Neural crest cell (in vitro differentiated cells): Measurements from ENCODE around the gene FIG4. TPM values are rescaled to one million over a fixed set of nuclear protein-coding genes. Genes with fewer than 3 reads are reported as not detected.
A peak's percentile ranks its signal among the peaks of the same experiment; 100 is the strongest.
"Not testable (repeated sequence)": the region's sequence is repeated elsewhere in the genome, so short reads cannot be mapped to it uniquely, and the experiment has no call there.

ENCODE experiments used
- DNase-seq: peaks from one replicate; pipeline ENCODE4 v3.0.0; 2021; ENCODE audit warnings: low read depth, mixed read lengths, low spot score
- H3K27ac Mint-ChIP-seq: one replicate; pipeline ENCODE4 v1.8.0; 2021; ENCODE audit warnings: mild to moderate bottlenecking, mixed read lengths; ENCODE audit not compliant: unreplicated experiment
- H3K27me3 Mint-ChIP-seq: 2 replicates; pipeline ENCODE4 v1.8.0; 2021; ENCODE audit warnings: low read depth, mild to moderate bottlenecking, mixed read lengths
- H3K36me3 Mint-ChIP-seq: 2 replicates; pipeline ENCODE4 v1.8.0; 2021; ENCODE audit warnings: low read depth, mild to moderate bottlenecking, mixed read lengths
- H3K4me1 Mint-ChIP-seq: 2 replicates; pipeline ENCODE4 v1.8.0; 2021; ENCODE audit warnings: mixed read lengths
- H3K4me3 Mint-ChIP-seq: one replicate; pipeline ENCODE4 v1.8.0; 2021; ENCODE audit warnings: mild to moderate bottlenecking, mixed read lengths
- H3K9me3 Mint-ChIP-seq: 2 replicates; pipeline ENCODE4 v1.8.0; 2021; ENCODE audit warnings: mixed read lengths
- total RNA-seq: library from RNA; stranded (reverse); gene quantifications from 2 replicates; pipeline ENCODE4 v1.2.1, GENCODE V29; 2021
- TF ChIP-seq, protein P1 (sequence below): fragments of 200-600 bp; sonication (generic); conservative IDR thresholded peaks from 2 replicates; pipeline ENCODE4 v1.5.0; 2021; ENCODE audit warnings: antibody characterized with exemption, mild to moderate bottlenecking

Gene FIG4
- total RNA-seq, 1 donor from 2014 or later = 12.7 TPM

- TF ChIP-seq, protein P1, sequence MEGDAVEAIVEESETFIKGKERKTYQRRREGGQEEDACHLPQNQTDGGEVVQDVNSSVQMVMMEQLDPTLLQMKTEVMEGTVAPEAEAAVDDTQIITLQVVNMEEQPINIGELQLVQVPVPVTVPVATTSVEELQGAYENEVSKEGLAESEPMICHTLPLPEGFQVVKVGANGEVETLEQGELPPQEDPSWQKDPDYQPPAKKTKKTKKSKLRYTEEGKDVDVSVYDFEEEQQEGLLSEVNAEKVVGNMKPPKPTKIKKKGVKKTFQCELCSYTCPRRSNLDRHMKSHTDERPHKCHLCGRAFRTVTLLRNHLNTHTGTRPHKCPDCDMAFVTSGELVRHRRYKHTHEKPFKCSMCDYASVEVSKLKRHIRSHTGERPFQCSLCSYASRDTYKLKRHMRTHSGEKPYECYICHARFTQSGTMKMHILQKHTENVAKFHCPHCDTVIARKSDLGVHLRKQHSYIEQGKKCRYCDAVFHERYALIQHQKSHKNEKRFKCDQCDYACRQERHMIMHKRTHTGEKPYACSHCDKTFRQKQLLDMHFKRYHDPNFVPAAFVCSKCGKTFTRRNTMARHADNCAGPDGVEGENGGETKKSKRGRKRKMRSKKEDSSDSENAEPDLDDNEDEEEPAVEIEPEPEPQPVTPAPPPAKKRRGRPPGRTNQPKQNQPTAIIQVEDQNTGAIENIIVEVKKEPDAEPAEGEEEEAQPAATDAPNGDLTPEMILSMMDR = peak; percentile 100
- no peak overlapping the region for H3K27ac Mint-ChIP-seq
- peaks cover 11% of the 10 kb centered on the region for H3K36me3 Mint-ChIP-seq
- peaks cover 11% of the 10 kb centered on the region for H3K9me3 Mint-ChIP-seq
- no peak overlapping the region for H3K4me3 Mint-ChIP-seq
- no peaks in the 10 kb centered on the region for H3K27me3 Mint-ChIP-seq
- peaks cover 16% of the 10 kb centered on the region for H3K4me1 Mint-ChIP-seq
- peak; percentile 77 for DNase-seq
These were observed 14.2 kb downstream of the FIG4 start for GRCh38 chr6:109705258-109705657.

GRCh38 chr6:109706513-109706912 lies 15.4 kb downstream of the FIG4 start:
- no peaks in the 10 kb centered on the region for H3K27me3 Mint-ChIP-seq
- DNase-seq = no peak
- H3K4me3 Mint-ChIP-seq = no peak overlapping the region
- H3K27ac Mint-ChIP-seq = no peak overlapping the region
- peaks cover 18% of the 10 kb centered on the region for H3K36me3 Mint-ChIP-seq
- peaks cover 16% of the 10 kb centered on the region for H3K4me1 Mint-ChIP-seq
- peaks cover 16% of the 10 kb centered on the region for H3K9me3 Mint-ChIP-seq
- TF ChIP-seq, protein P1 = no peak

DNA sequence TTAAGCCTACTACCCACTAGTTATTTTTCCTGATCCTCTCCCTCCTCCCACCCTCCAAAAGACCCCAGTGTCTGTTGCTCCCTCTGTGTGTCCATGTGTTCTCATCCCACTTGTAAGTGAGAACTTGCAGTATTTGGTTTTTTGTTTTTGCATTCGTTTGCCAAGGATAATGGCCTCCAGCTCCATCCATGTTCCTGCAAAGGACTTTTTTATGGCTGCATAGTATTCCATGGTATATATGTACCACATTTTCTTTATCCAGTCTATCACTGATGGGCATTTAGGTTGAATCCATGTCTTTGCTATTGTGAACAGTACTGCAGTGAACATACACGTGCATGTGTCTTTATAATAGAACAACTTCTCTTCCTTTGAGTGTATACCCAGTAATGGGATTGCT lies 17.0 kb downstream of the FIG4 start:
- H3K4me3 Mint-ChIP-seq = not testable (repeated sequence)

DNA sequence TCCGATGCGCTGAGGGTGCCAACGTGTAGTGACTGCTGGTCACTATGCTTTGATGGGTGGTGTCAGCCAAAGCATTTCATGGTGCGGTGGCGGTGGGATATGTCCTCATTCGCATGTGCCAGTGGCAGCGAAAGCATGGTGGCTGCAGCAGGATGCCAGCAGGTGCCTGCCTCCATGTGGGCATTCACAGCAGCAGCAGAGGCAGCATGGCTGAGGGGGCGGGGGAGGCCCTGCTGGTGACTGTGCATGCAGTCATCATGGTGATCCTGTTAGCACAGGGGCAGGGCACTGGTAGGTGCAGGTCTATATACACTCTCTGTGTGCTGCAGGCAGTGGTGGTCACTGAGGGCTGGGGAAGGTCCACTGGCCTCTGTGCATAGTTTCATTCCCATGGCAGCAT lies 22.0 kb downstream of the FIG4 start:
- Mint-ChIP-seq H3K27me3 (no peaks in the 10 kb centered on the region), H3K27ac (no peak overlapping the region), H3K9me3 (peaks cover 16% of the 10 kb centered on the region), H3K36me3 (peaks cover 22% of the 10 kb centered on the region), H3K4me1 (peaks cover 4% of the 10 kb centered on the region), H3K4me3 (no peak overlapping the region)
- DNase-seq = no peak
- TF ChIP-seq, protein P1 = no peak

More for the DNA sequence above, 17.0 kb downstream of the FIG4 start:
- H3K27ac Mint-ChIP-seq, H3K27me3 Mint-ChIP-seq, DNase-seq: not testable (repeated sequence)
- Mint-ChIP-seq H3K36me3 (peaks cover 22% of the 10 kb centered on the region), H3K4me1 (peaks cover 20% of the 10 kb centered on the region), H3K9me3 (peaks cover 16% of the 10 kb centered on the region)

DNA sequence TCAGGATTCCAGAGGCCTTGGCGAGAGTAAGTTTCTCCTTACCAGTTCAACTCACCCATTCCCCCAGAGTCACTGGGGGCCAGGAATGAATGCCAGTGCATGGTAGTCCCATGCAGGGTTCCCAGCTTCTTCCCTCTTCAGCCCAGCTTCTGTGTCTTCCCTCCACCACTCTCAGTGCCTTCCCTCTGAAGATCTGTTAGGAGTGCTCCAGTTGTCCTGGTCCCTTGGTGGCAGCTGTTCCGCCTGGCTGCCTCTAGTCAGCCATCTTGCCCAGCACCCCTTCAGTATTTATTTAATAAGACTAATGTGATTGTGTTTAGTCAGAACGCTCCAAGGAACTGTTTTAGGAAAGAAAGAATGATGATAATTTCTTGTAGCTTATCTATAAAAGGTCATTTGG lies 23.1 kb downstream of the FIG4 start:
- Mint-ChIP-seq H3K36me3 (peaks cover 18% of the 10 kb centered on the region), H3K9me3 (peaks cover 12% of the 10 kb centered on the region), H3K27me3 (no peaks in the 10 kb centered on the region), H3K4me1 (peaks cover 4% of the 10 kb centered on the region), H3K27ac (no peak overlapping the region), H3K4me3 (no peak overlapping the region)
- TF ChIP-seq, protein P1 = no peak
- no peak for DNase-seq

GRCh38 chr6:109714611-109715010 lies 23.5 kb downstream of the FIG4 start:
- peaks cover 4% of the 10 kb centered on the region for H3K4me1 Mint-ChIP-seq

More at GRCh38 chr6:109714611-109715010, 23.5 kb downstream of the FIG4 start:
- TF ChIP-seq, protein P1 = no peak
- Mint-ChIP-seq H3K36me3 (peaks cover 17% of the 10 kb centered on the region), H3K27me3 (no peaks in the 10 kb centered on the region), H3K9me3 (peaks cover 10% of the 10 kb centered on the region), H3K4me3 (no peak overlapping the region), H3K27ac (no peak overlapping the region)
- DNase-seq = no peak
